Measurements from ENCODE around the gene LINGO1.

LINGO1 gene

DNA sequence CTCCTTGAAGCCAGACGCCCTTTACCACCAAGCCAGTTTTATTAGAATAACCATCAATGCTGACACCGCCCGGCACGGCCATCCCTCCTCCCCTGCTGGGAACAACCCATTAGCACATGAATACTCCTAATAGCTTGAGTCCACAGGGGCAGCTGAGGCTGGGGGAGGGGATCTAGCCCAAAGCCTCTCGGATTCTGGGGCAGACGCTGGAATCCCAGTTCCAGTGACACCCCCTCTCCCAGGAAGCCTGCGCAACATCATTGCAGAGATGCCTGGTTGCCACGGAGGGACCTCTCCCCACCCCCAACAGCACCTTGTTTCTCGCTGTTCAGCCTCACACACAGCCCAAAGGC is 1.2 kb upstream of the LINGO1 start:
- no peak overlapping the region for H3K27ac ChIP-seq
- TF ChIP-seq, protein P1, sequence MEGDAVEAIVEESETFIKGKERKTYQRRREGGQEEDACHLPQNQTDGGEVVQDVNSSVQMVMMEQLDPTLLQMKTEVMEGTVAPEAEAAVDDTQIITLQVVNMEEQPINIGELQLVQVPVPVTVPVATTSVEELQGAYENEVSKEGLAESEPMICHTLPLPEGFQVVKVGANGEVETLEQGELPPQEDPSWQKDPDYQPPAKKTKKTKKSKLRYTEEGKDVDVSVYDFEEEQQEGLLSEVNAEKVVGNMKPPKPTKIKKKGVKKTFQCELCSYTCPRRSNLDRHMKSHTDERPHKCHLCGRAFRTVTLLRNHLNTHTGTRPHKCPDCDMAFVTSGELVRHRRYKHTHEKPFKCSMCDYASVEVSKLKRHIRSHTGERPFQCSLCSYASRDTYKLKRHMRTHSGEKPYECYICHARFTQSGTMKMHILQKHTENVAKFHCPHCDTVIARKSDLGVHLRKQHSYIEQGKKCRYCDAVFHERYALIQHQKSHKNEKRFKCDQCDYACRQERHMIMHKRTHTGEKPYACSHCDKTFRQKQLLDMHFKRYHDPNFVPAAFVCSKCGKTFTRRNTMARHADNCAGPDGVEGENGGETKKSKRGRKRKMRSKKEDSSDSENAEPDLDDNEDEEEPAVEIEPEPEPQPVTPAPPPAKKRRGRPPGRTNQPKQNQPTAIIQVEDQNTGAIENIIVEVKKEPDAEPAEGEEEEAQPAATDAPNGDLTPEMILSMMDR (IDR thresholded peaks at IDR 0.05; ENCODE audit: low read depth, low read length) = no peak
- no peaks in the 10 kb centered on the region for H3K9me3 ChIP-seq (ENCODE audit: severe bottlenecking)
- 0 out of 2 replicates have a peak overlapping the region, but pooled peaks have one; percentile 8 for H3K4me3 ChIP-seq (ENCODE audit: low read depth, low read length)
- H3K36me3 ChIP-seq = no peaks in the 10 kb centered on the region
- DNase-seq = no peak
- no peaks in the 10 kb centered on the region for H3K27me3 ChIP-seq (ENCODE audit: insufficient read depth, low read depth, severe bottlenecking)

DNA sequence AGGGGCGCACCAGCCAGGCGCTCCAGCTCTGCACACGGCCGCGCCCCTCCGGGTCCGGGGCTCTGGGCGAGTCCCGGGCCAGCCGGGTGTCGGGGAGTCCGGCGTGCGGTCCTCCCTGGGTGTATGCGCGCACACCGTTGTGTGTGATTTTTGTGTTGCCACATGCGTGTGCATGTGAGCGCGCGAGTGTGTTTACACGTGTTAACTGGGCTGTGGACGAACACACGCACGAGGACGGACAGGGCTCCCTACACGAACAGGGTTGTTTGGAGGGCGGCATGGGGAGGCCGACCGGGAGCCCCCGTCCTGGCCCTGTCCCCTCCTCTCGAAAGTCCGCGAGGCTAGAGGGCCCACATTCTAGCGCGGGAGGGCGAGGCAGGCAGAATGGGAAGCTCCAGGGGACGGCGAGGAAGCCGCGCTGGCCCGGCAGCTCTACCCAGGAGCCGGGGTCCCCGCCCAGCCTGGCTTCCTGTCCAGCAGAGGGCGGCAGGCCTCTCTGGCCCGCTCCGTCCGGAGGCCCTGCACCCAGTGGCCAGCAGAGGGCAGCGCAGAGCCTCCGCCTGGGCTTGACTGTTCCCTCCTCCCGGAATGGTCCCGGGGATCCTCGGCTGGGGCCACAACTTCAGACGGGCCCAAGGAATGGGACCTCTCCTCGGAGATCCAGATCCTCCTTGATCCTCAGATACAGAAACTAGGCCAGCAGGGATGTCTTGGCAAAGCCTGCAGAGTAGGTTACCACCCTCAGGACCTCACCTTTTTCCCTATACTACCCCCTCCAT is 611 bp upstream of the LINGO1 start:
- DNase-seq = peak; percentile 87
- Histone ChIP-seq H3K27me3 (ENCODE audit: insufficient read depth, low read depth, severe bottlenecking) (no peaks in the 10 kb centered on the region), H3K4me3 (ENCODE audit: low read depth, low read length) (peak overlapping the region; percentile 40), H3K9me3 (ENCODE audit: severe bottlenecking) (no peaks in the 10 kb centered on the region), H3K27ac (no peak overlapping the region), H3K36me3 (no peaks in the 10 kb centered on the region)
- TF ChIP-seq, protein P1 (IDR thresholded peaks at IDR 0.05; ENCODE audit: low read depth, low read length) = peak; percentile 100

GRCh38 chr15:77631745-77632533 is 773 bp downstream of the LINGO1 start:
- H3K4me3 ChIP-seq (ENCODE audit: low read depth, low read length) = no peak overlapping the region; the same call in 1 of the 2 replicates
- no peak overlapping the region for H3K27ac ChIP-seq
- no peaks in the 10 kb centered on the region for H3K9me3 ChIP-seq (ENCODE audit: severe bottlenecking)
- DNase-seq = no peak
- no peaks in the 10 kb centered on the region for H3K36me3 ChIP-seq
- H3K27me3 ChIP-seq (ENCODE audit: insufficient read depth, low read depth, severe bottlenecking) = no peaks in the 10 kb centered on the region
- TF ChIP-seq, protein P1 (IDR thresholded peaks at IDR 0.05; ENCODE audit: low read depth, low read length) = no peak

DNA sequence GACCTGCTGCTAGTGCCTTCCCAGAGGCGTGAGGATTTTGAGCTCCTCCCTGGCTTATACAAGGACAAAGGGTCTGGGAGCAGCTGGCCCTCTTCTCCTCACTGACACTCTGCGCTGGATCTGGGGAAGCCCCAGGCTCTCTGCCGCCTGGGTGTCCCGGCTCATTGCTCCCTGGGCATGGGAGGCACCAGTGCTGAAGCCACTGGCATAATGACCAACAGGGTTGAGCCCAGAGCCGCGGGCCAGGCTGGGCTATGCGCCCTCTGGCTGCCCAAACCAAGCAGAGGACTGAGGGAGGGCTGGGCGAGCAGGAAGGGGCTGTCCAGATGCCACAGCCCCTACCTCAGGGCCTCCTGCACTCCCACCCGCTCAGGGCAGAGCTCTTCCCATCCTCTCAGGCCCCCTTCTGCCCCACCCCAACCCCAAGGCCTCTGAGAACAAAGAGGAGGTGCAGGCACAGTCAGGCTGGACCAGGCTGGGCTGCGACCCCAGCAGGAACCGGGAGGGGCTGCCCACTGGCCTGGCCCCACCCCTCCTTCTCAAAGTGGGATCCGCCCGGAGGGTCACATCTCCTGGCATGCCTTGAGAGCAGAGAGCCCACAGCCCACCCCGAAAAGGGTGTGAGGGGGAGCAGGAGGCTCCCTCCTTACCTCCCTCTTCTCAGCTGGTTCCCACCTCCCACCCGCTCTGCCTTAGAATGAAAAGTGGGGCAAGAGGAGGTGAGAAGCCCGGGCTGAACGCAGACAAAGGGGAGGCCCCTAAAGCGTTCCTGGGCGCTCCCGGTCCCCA is 1.6 kb downstream of the LINGO1 start:
- H3K27me3 ChIP-seq (ENCODE audit: insufficient read depth, low read depth, severe bottlenecking) = no peaks in the 10 kb centered on the region
- no peaks in the 10 kb centered on the region for H3K36me3 ChIP-seq
- peak; percentile 50 for DNase-seq
- no peak overlapping the region for H3K4me3 ChIP-seq (ENCODE audit: low read depth, low read length)
- H3K9me3 ChIP-seq (ENCODE audit: severe bottlenecking) = no peaks in the 10 kb centered on the region
- 0 out of 2 replicates have a peak overlapping the region, but pooled peaks have one; percentile 19 for H3K27ac ChIP-seq
- TF ChIP-seq, protein P1 (IDR thresholded peaks at IDR 0.05; ENCODE audit: low read depth, low read length) = peak; percentile 23; the same call in 1 of the 2 replicates

GRCh38 chr15:77630056-77630455 is 2.7 kb downstream of the LINGO1 start:
- no peak for DNase-seq
- H3K4me3 ChIP-seq (ENCODE audit: low read depth, low read length) = no peak overlapping the region
- TF ChIP-seq, protein P1 (IDR thresholded peaks at IDR 0.05; ENCODE audit: low read depth, low read length) = no peak
- H3K27me3 ChIP-seq (ENCODE audit: insufficient read depth, low read depth, severe bottlenecking) = no peaks in the 10 kb centered on the region
- no peaks in the 10 kb centered on the region for H3K9me3 ChIP-seq (ENCODE audit: severe bottlenecking)
- H3K27ac ChIP-seq = no peak overlapping the region
- no peaks in the 10 kb centered on the region for H3K36me3 ChIP-seq
